ENCODE measurements around the gene PLSCR1.

The PLSCR1 gene

GRCh38 chr3:146468234-146468633 lies 76.2 kb downstream of the PLSCR1 start:
- H3K4me3 ChIP-seq (ENCODE audit: insufficient read depth, low read length, poor library complexity, severe bottlenecking) = no peak overlapping the region
- H3K4me2 ChIP-seq (ENCODE audit: low read depth, low read length, poor library complexity, severe bottlenecking) = no peak overlapping the region
- H3F3A ChIP-seq (ENCODE audit: insufficient read depth) = no peaks in the 10 kb centered on the region
- no peaks in the 10 kb centered on the region for H3K79me2 ChIP-seq (ENCODE audit: insufficient read depth, low read length)
- TF ChIP-seq CTCF (IDR thresholded peaks at IDR 0.05; ENCODE audit: insufficient read depth, low read length, poor library complexity, severe bottlenecking) (no peak), EZH2phosphoT487 (conservative IDR thresholded peaks at IDR 0.05; ENCODE audit: low read length) (no peak)
- H3K36me3 ChIP-seq (ENCODE audit: low read length) = no peaks in the 10 kb centered on the region
- no peaks in the 10 kb centered on the region for H4K20me1 ChIP-seq (ENCODE audit: low read depth, low read length)
- no peaks in the 10 kb centered on the region for H3K27me3 ChIP-seq (ENCODE audit: low read length)
- no peaks in the 10 kb centered on the region for H3K9me2 ChIP-seq (replicated peaks; ENCODE audit: insufficient read depth, low read length)
- no peak overlapping the region for H3K27ac ChIP-seq (ENCODE audit: low read depth, low read length)
- H3K9ac ChIP-seq (ENCODE audit: low read length) = no peak overlapping the region
- H3K9me3 ChIP-seq (ENCODE audit: insufficient read depth, low read length) = no peaks in the 10 kb centered on the region
- H2AFZ ChIP-seq (ENCODE audit: low read depth, low read length, severe bottlenecking) = no peak overlapping the region

GRCh38 chr3:146466604-146467003 lies 77.8 kb downstream of the PLSCR1 start:
- Histone ChIP-seq H3K4me3 (ENCODE audit: insufficient read depth, low read length, poor library complexity, severe bottlenecking) (no peak overlapping the region), H3K4me2 (ENCODE audit: low read depth, low read length, poor library complexity, severe bottlenecking) (no peak overlapping the region), H3F3A (ENCODE audit: insufficient read depth) (no peaks in the 10 kb centered on the region), H2AFZ (ENCODE audit: low read depth, low read length, severe bottlenecking) (no peak overlapping the region), H3K9me2 (replicated peaks; ENCODE audit: insufficient read depth, low read length) (no peaks in the 10 kb centered on the region), H3K79me2 (ENCODE audit: insufficient read depth, low read length) (no peaks in the 10 kb centered on the region), H4K20me1 (ENCODE audit: low read depth, low read length) (no peaks in the 10 kb centered on the region), H3K27ac (ENCODE audit: low read depth, low read length) (no peak overlapping the region), H3K27me3 (ENCODE audit: low read length) (no peaks in the 10 kb centered on the region), H3K36me3 (ENCODE audit: low read length) (no peaks in the 10 kb centered on the region), H3K9me3 (ENCODE audit: insufficient read depth, low read length) (no peaks in the 10 kb centered on the region), H3K9ac (ENCODE audit: low read length) (no peak overlapping the region)
- TF ChIP-seq CTCF (IDR thresholded peaks at IDR 0.05; ENCODE audit: insufficient read depth, low read length, poor library complexity, severe bottlenecking) (no peak), EZH2phosphoT487 (conservative IDR thresholded peaks at IDR 0.05; ENCODE audit: low read length) (no peak)

DNA sequence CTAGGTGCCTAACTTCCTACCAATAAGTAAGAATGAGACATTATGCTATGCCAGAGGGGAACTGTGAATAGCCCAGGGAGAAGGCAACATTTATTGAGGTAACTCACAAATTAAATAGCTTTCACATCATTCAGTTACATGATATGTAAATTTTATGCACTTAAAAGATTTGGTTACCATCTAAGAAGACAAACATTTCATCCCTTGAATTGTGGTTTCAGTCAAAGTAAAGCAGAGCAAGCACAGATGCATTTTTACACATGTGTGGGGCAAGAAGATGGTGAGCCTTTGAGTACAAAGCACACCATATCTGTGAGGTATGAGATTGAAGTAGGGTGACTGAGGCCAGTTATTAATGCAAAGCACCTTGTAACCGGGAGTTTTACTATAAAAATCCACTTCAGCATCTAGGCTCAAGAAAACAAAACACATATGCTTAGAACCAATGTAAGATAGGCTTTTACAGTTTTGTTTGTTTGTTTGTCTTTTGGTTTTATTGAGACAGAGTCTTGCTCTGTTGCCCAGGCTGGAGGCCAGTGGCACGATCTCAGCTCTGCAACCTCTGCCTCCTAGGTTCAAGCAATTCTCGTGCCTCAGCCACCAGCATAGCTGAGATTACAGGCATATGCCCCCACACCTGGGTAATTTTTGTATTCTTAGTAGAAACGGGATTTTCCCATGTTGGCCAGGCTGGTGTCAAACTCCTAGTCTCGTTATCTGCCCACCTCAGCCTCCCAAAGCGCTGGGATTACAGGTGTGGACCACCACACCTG lies 78.5 kb downstream of the PLSCR1 start:
- Histone ChIP-seq H3F3A (ENCODE audit: insufficient read depth) (no peaks in the 10 kb centered on the region), H3K36me3 (ENCODE audit: low read length) (no peaks in the 10 kb centered on the region), H3K9ac (ENCODE audit: low read length) (no peak overlapping the region), H3K27me3 (ENCODE audit: low read length) (no peaks in the 10 kb centered on the region), H3K79me2 (ENCODE audit: insufficient read depth, low read length) (no peaks in the 10 kb centered on the region), H2AFZ (ENCODE audit: low read depth, low read length, severe bottlenecking) (no peak overlapping the region), H3K9me2 (replicated peaks; ENCODE audit: insufficient read depth, low read length) (no peaks in the 10 kb centered on the region), H3K27ac (ENCODE audit: low read depth, low read length) (no peak overlapping the region), H3K4me2 (ENCODE audit: low read depth, low read length, poor library complexity, severe bottlenecking) (no peak overlapping the region), H4K20me1 (ENCODE audit: low read depth, low read length) (no peaks in the 10 kb centered on the region), H3K4me3 (ENCODE audit: insufficient read depth, low read length, poor library complexity, severe bottlenecking) (no peak overlapping the region), H3K9me3 (ENCODE audit: insufficient read depth, low read length) (no peaks in the 10 kb centered on the region)
- TF ChIP-seq CTCF (IDR thresholded peaks at IDR 0.05; ENCODE audit: insufficient read depth, low read length, poor library complexity, severe bottlenecking) (no peak), EZH2phosphoT487 (conservative IDR thresholded peaks at IDR 0.05; ENCODE audit: low read length) (no peak)

All from SU-DHL-6 (cell line).